ENCODE results near the gene SOBP.

SOBP gene

GRCh38 chr6:107674995-107675738 lies 185.2 kb downstream of the SOBP start:
- H3K27me3 ChIP-seq (ENCODE audit: control insufficient read depth, insufficient read depth, low read length, poor library complexity, severe bottlenecking): peaks cover 8% of the 10 kb centered on the region
- H3K4me1 ChIP-seq (ENCODE audit: control insufficient read depth, insufficient read depth, low read length): no peaks in the 10 kb centered on the region
- peak overlapping the region; percentile 8 for H3K27ac ChIP-seq (ENCODE audit: insufficient read depth, low read depth, low read length, poor library complexity, severe bottlenecking)
- no peaks in the 10 kb centered on the region for H3K9me3 ChIP-seq (ENCODE audit: control insufficient read depth, low read length)
- no peaks in the 10 kb centered on the region for H3K36me3 ChIP-seq (ENCODE audit: control insufficient read depth, insufficient read depth, low read length)
- WGBS, 2 experiments: 11% methylated on average over 15 of the region's 15 CpGs
- no peak overlapping the region for H3K4me3 ChIP-seq (ENCODE audit: insufficient read depth, low read depth, low read length)

GRCh38 chr6:107676042-107676441 lies 186.1 kb downstream of the SOBP start:
- Histone ChIP-seq H3K4me1 (ENCODE audit: control insufficient read depth, insufficient read depth, low read length) (no peaks in the 10 kb centered on the region), H3K27ac (ENCODE audit: insufficient read depth, low read depth, low read length, poor library complexity, severe bottlenecking) (no peak overlapping the region), H3K9me3 (ENCODE audit: control insufficient read depth, low read length) (no peaks in the 10 kb centered on the region), H3K36me3 (ENCODE audit: control insufficient read depth, insufficient read depth, low read length) (no peaks in the 10 kb centered on the region), H3K4me3 (ENCODE audit: insufficient read depth, low read depth, low read length) (no peak overlapping the region), H3K27me3 (ENCODE audit: control insufficient read depth, insufficient read depth, low read length, poor library complexity, severe bottlenecking) (peaks cover 8% of the 10 kb centered on the region)
- 86 to 89% methylated on average over 11 of the region's 11 CpGs for WGBS, 2 experiments

- 95 to 100% methylated on average over 1 of the region's 1 CpG for WGBS, 2 experiments
- Histone ChIP-seq H3K27me3 (ENCODE audit: control insufficient read depth, insufficient read depth, low read length, poor library complexity, severe bottlenecking) (peaks cover 8% of the 10 kb centered on the region), H3K9me3 (ENCODE audit: control insufficient read depth, low read length) (no peaks in the 10 kb centered on the region), H3K4me3 (ENCODE audit: insufficient read depth, low read depth, low read length) (no peak overlapping the region), H3K36me3 (ENCODE audit: control insufficient read depth, insufficient read depth, low read length) (no peaks in the 10 kb centered on the region), H3K4me1 (ENCODE audit: control insufficient read depth, insufficient read depth, low read length) (no peaks in the 10 kb centered on the region), H3K27ac (ENCODE audit: insufficient read depth, low read depth, low read length, poor library complexity, severe bottlenecking) (no peak overlapping the region)
These were observed 187.5 kb downstream of the SOBP start for GRCh38 chr6:107677399-107677798.

GRCh38 chr6:107679457-107679856 lies 189.5 kb downstream of the SOBP start:
- 68 to 78% methylated on average over 4 of the region's 4 CpGs for WGBS, 2 experiments
- Histone ChIP-seq H3K36me3 (ENCODE audit: control insufficient read depth, insufficient read depth, low read length) (no peaks in the 10 kb centered on the region), H3K4me3 (ENCODE audit: insufficient read depth, low read depth, low read length) (no peak overlapping the region), H3K4me1 (ENCODE audit: control insufficient read depth, insufficient read depth, low read length) (no peaks in the 10 kb centered on the region), H3K9me3 (ENCODE audit: control insufficient read depth, low read length) (no peaks in the 10 kb centered on the region), H3K27me3 (ENCODE audit: control insufficient read depth, insufficient read depth, low read length, poor library complexity, severe bottlenecking) (peaks cover 8% of the 10 kb centered on the region), H3K27ac (ENCODE audit: insufficient read depth, low read depth, low read length, poor library complexity, severe bottlenecking) (no peak overlapping the region)

GRCh38 chr6:107682721-107683120 lies 192.8 kb downstream of the SOBP start:
- no peaks in the 10 kb centered on the region for H3K4me1 ChIP-seq (ENCODE audit: control insufficient read depth, insufficient read depth, low read length)
- no peaks in the 10 kb centered on the region for H3K9me3 ChIP-seq (ENCODE audit: control insufficient read depth, low read length)
- WGBS, 2 experiments: 91 to 98% methylated on average over 3 of the region's 3 CpGs
- no peaks in the 10 kb centered on the region for H3K36me3 ChIP-seq (ENCODE audit: control insufficient read depth, insufficient read depth, low read length)
- no peak overlapping the region for H3K4me3 ChIP-seq (ENCODE audit: insufficient read depth, low read depth, low read length)
- H3K27ac ChIP-seq (ENCODE audit: insufficient read depth, low read depth, low read length, poor library complexity, severe bottlenecking): no peak overlapping the region
- no peaks in the 10 kb centered on the region for H3K27me3 ChIP-seq (ENCODE audit: control insufficient read depth, insufficient read depth, low read length, poor library complexity, severe bottlenecking)

- no peak overlapping the region for H3K27ac ChIP-seq (ENCODE audit: insufficient read depth, low read depth, low read length, poor library complexity, severe bottlenecking)
- WGBS, 2 experiments: 71 to 88% methylated on average over 2 of the region's 2 CpGs
These were observed 193.3 kb downstream of the SOBP start for GRCh38 chr6:107683183-107683582.

GRCh38 chr6:107684996-107685395 lies 195.1 kb downstream of the SOBP start:
- Histone ChIP-seq H3K27ac (ENCODE audit: insufficient read depth, low read depth, low read length, poor library complexity, severe bottlenecking) (no peak overlapping the region), H3K27me3 (ENCODE audit: control insufficient read depth, insufficient read depth, low read length, poor library complexity, severe bottlenecking) (no peaks in the 10 kb centered on the region), H3K4me1 (ENCODE audit: control insufficient read depth, insufficient read depth, low read length) (no peaks in the 10 kb centered on the region), H3K36me3 (ENCODE audit: control insufficient read depth, insufficient read depth, low read length) (no peaks in the 10 kb centered on the region), H3K9me3 (ENCODE audit: control insufficient read depth, low read length) (no peaks in the 10 kb centered on the region), H3K4me3 (ENCODE audit: insufficient read depth, low read depth, low read length) (no peak overlapping the region)
- 96 to 97% methylated on average over 2 of the region's 2 CpGs for WGBS, 2 experiments

More at GRCh38 chr6:107683183-107683582, 193.3 kb downstream of the SOBP start:
- Histone ChIP-seq H3K27me3 (ENCODE audit: control insufficient read depth, insufficient read depth, low read length, poor library complexity, severe bottlenecking) (no peaks in the 10 kb centered on the region), H3K4me1 (ENCODE audit: control insufficient read depth, insufficient read depth, low read length) (no peaks in the 10 kb centered on the region), H3K9me3 (ENCODE audit: control insufficient read depth, low read length) (no peaks in the 10 kb centered on the region), H3K36me3 (ENCODE audit: control insufficient read depth, insufficient read depth, low read length) (no peaks in the 10 kb centered on the region), H3K4me3 (ENCODE audit: insufficient read depth, low read depth, low read length) (no peak overlapping the region)

GRCh38 chr6:107689190-107689589 lies 199.3 kb downstream of the SOBP start:
- H3K36me3 ChIP-seq (ENCODE audit: control insufficient read depth, insufficient read depth, low read length): no peaks in the 10 kb centered on the region
- H3K9me3 ChIP-seq (ENCODE audit: control insufficient read depth, low read length): no peaks in the 10 kb centered on the region
- H3K27ac ChIP-seq (ENCODE audit: insufficient read depth, low read depth, low read length, poor library complexity, severe bottlenecking): no peak overlapping the region
- WGBS, 2 experiments: 85 to 91% methylated on average over 3 of the region's 3 CpGs
- H3K4me1 ChIP-seq (ENCODE audit: control insufficient read depth, insufficient read depth, low read length): no peaks in the 10 kb centered on the region
- no peak overlapping the region for H3K4me3 ChIP-seq (ENCODE audit: insufficient read depth, low read depth, low read length)
- H3K27me3 ChIP-seq (ENCODE audit: control insufficient read depth, insufficient read depth, low read length, poor library complexity, severe bottlenecking): no peaks in the 10 kb centered on the region

- no peak overlapping the region for H3K27ac ChIP-seq (ENCODE audit: insufficient read depth, low read depth, low read length, poor library complexity, severe bottlenecking)
- no peak overlapping the region for H3K4me3 ChIP-seq (ENCODE audit: insufficient read depth, low read depth, low read length)
- H3K27me3 ChIP-seq (ENCODE audit: control insufficient read depth, insufficient read depth, low read length, poor library complexity, severe bottlenecking): no peaks in the 10 kb centered on the region
- H3K4me1 ChIP-seq (ENCODE audit: control insufficient read depth, insufficient read depth, low read length): no peaks in the 10 kb centered on the region
- 86 to 90% methylated on average over 13 of the region's 13 CpGs for WGBS, 2 experiments
- H3K36me3 ChIP-seq (ENCODE audit: control insufficient read depth, insufficient read depth, low read length): no peaks in the 10 kb centered on the region
- H3K9me3 ChIP-seq (ENCODE audit: control insufficient read depth, low read length): no peaks in the 10 kb centered on the region
These were observed 200.2 kb downstream of the SOBP start for GRCh38 chr6:107689951-107690642.

GRCh38 chr6:107690643-107691061 lies 200.7 kb downstream of the SOBP start:
- H3K4me1 ChIP-seq (ENCODE audit: control insufficient read depth, insufficient read depth, low read length): no peaks in the 10 kb centered on the region
- 90 to 95% methylated on average over 6 of the region's 6 CpGs for WGBS, 2 experiments
- H3K9me3 ChIP-seq (ENCODE audit: control insufficient read depth, low read length): no peaks in the 10 kb centered on the region
- no peaks in the 10 kb centered on the region for H3K27me3 ChIP-seq (ENCODE audit: control insufficient read depth, insufficient read depth, low read length, poor library complexity, severe bottlenecking)
- H3K4me3 ChIP-seq (ENCODE audit: insufficient read depth, low read depth, low read length): no peak overlapping the region
- H3K36me3 ChIP-seq (ENCODE audit: control insufficient read depth, insufficient read depth, low read length): no peaks in the 10 kb centered on the region
- H3K27ac ChIP-seq (ENCODE audit: insufficient read depth, low read depth, low read length, poor library complexity, severe bottlenecking): no peak overlapping the region
